WTC11 (cell line): ENCODE results near the gene PANX3. TPM values are rescaled to one million over a fixed set of nuclear protein-coding genes. Genes with fewer than 3 reads are reported as not detected.

Experiments used
- ATAC-seq: fragments of 200-7000 bp; cut with Tn5 transposase; 2 replicates; pipeline ENCODE4 v1.10.0; 2021; ENCODE audit warnings: mild to moderate bottlenecking, moderate library complexity
- CTCF ChIA-PET: fragments of 300-600 bp; sonication (Branson Sonifier 250); formaldehyde crosslinking; loops from one replicate; lab custom pipeline; 2021; ENCODE audit warnings: antibody characterized with exemption; lab: Charles Lee
- POLR2A ChIA-PET: fragments of 350-600 bp; sonication (Branson Sonifier 250); formaldehyde crosslinking; loops from one replicate; lab custom pipeline; 2021; ENCODE audit warnings: antibody characterized with exemption; lab: Charles Lee
- DNase-seq: peaks from one replicate; pipeline ENCODE4 v3.0.0; 2021; ENCODE audit warnings: low spot score
- H3K27ac Mint-ChIP-seq: 2 replicates; pipeline ENCODE4 v1.8.0; 2021; ENCODE audit warnings: mixed read lengths
- H3K27me3 Mint-ChIP-seq: 2 replicates; pipeline ENCODE4 v1.8.0; 2021; ENCODE audit warnings: low read depth, mild to moderate bottlenecking, moderate library complexity, mixed read lengths
- H3K36me3 Mint-ChIP-seq: 2 replicates; pipeline ENCODE4 v1.8.0; 2021; ENCODE audit warnings: mixed read lengths
- H3K4me1 Mint-ChIP-seq: 2 replicates; pipeline ENCODE4 v1.8.0; 2022; ENCODE audit warnings: mixed read lengths
- H3K4me3 Mint-ChIP-seq: 2 replicates; pipeline ENCODE4 v1.8.0; 2021; ENCODE audit warnings: mild to moderate bottlenecking, moderate library complexity, mixed read lengths
- H3K9me3 Mint-ChIP-seq: 2 replicates; pipeline ENCODE4 v1.8.0; 2021; ENCODE audit warnings: mixed read lengths
- CBFB ChIP-seq: sonication (generic); formaldehyde crosslinking; IDR thresholded peaks from 2 replicates; pipeline ENCODE4 v1.8.1; 2022; ENCODE audit warnings: mild to moderate bottlenecking, low read depth, missing genetic modification reagents
- ELF4 ChIP-seq: sonication (generic); formaldehyde crosslinking; IDR thresholded peaks from 2 replicates; pipeline ENCODE4 v1.8.1; 2022; ENCODE audit warnings: low read depth, mild to moderate bottlenecking, moderate library complexity, missing genetic modification reagents
- ESRRA ChIP-seq: sonication (generic); formaldehyde crosslinking; IDR thresholded peaks from 2 replicates; pipeline ENCODE4 v1.8.1; 2022; ENCODE audit warnings: mild to moderate bottlenecking, missing genetic modification reagents, borderline replicate concordance
- NFATC4 ChIP-seq: fragments of 250-450 bp; sonication (Bioruptor Pico); IDR thresholded peaks from 2 replicates; pipeline ENCODE4 v1.9.0; 2021; ENCODE audit warnings: mild to moderate bottlenecking
- NR2C2 ChIP-seq: sonication (generic); formaldehyde crosslinking; IDR thresholded peaks from 2 replicates; pipeline ENCODE4 v1.8.0; 2022; ENCODE audit warnings: mild to moderate bottlenecking, missing genetic modification reagents
- OVOL2 ChIP-seq: fragments of 250-450 bp; sonication (Bioruptor Pico); IDR thresholded peaks from 2 replicates; pipeline ENCODE4 v1.9.0; 2021; ENCODE audit warnings: mild to moderate bottlenecking, borderline replicate concordance
- RORB ChIP-seq: fragments of 250-450 bp; sonication (Bioruptor Pico); IDR thresholded peaks from 2 replicates; pipeline ENCODE4 v1.9.0; 2021; ENCODE audit warnings: mild to moderate bottlenecking
- ZNF121 ChIP-seq: sonication (generic); formaldehyde crosslinking; IDR thresholded peaks from 2 replicates; pipeline ENCODE4 v1.8.0; 2023; ENCODE audit warnings: missing genetic modification reagents
- ZNF263 ChIP-seq: sonication (generic); formaldehyde crosslinking; IDR thresholded peaks from 2 replicates; pipeline ENCODE4 v1.8.1; 2022; ENCODE audit warnings: low read depth, mild to moderate bottlenecking, moderate library complexity, missing genetic modification reagents
- ZNF317 ChIP-seq: sonication (generic); formaldehyde crosslinking; IDR thresholded peaks from 2 replicates; pipeline ENCODE4 v1.8.1; 2023; ENCODE audit warnings: low read depth, mild to moderate bottlenecking, moderate library complexity, missing genetic modification reagents, borderline replicate concordance
- total RNA-seq: library from RNA; stranded (reverse); gene quantifications from 3 replicates; pipeline ENCODE4 v1.2.3, GENCODE V29; 2021
- TF ChIP-seq, protein P1 (sequence below): sonication (generic); formaldehyde crosslinking; IDR thresholded peaks from 2 replicates; pipeline ENCODE4 v1.8.1; 2023; ENCODE audit warnings: mild to moderate bottlenecking, missing genetic modification reagents
- TF ChIP-seq, protein P2 (sequence below): sonication (generic); formaldehyde crosslinking; IDR thresholded peaks from 2 replicates; pipeline ENCODE4 v1.8.1; 2022; ENCODE audit warnings: mild to moderate bottlenecking, moderate library complexity, missing genetic modification reagents
- TF ChIP-seq, protein P3 (sequence below): sonication (generic); formaldehyde crosslinking; IDR thresholded peaks from 2 replicates; pipeline ENCODE4 v1.8.0; 2022; ENCODE audit warnings: mild to moderate bottlenecking, missing genetic modification reagents
- TF ChIP-seq, protein P4 (sequence below): sonication (generic); formaldehyde crosslinking; IDR thresholded peaks from 2 replicates; pipeline ENCODE4 v1.8.0; 2022; ENCODE audit warnings: mild to moderate bottlenecking, missing genetic modification reagents
- TF ChIP-seq, protein P5 (sequence below): fragments of 250-450 bp; sonication (Bioruptor Pico); IDR thresholded peaks from 2 replicates; pipeline ENCODE4 v1.9.0; 2021; ENCODE audit warnings: mild to moderate bottlenecking
- TF ChIP-seq, protein P6 (sequence below): sonication (generic); formaldehyde crosslinking; IDR thresholded peaks from 2 replicates; pipeline ENCODE4 v1.8.1; 2023; ENCODE audit warnings: mild to moderate bottlenecking, missing genetic modification reagents, borderline replicate concordance
- TF ChIP-seq, protein P7 (sequence below): sonication (generic); formaldehyde crosslinking; IDR thresholded peaks from 2 replicates; pipeline ENCODE4 v1.8.0; 2023; ENCODE audit warnings: mild to moderate bottlenecking, missing genetic modification reagents
- TF ChIP-seq, protein P8 (sequence below): sonication (generic); formaldehyde crosslinking; IDR thresholded peaks from 2 replicates; pipeline ENCODE4 v1.8.1; 2023; ENCODE audit warnings: mild to moderate bottlenecking, missing genetic modification reagents

PANX3 gene
- total RNA-seq, 1 experiment from 2014 or later, result not detected

DNA sequence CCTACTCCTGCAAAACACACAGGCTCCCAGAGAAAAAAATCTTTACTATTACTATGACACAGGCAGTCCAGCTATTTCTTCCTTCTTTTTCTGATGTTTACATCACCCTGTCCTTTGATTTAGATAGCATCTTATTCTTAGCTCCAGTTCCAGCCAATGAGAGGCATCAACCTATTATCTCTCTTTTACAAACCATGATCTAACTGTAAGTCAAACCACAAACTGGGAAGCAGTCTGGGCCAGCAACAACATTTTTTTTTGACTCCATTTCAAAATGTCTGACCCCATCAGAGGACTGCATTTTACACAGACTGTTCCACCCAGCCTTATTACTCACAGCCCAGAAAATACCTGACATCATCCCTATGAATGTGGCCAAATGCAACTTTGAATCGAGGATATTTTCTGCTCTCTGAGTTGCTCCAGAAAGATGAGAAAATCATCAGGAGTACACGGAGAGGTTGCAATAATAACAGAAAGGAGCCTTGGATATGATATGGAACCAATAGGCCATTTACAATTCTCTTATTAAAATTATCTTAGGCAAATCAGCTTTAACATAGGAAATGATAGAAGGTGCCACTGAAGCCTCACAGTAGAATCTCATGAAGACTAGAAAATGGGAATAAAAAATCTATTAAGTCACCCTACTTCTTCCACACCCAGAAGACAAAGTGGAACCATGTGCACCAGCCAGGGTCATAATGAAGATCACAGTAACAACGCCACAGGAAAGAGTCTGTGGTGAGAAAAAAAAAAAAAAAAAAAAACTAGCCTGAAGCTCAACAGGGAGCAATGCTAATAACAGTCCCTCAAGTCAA is 32.6 kb downstream of the PANX3 start:
- Mint-ChIP-seq H3K9me3 (peaks cover 9% of the 10 kb centered on the region), H3K4me3 (no peak overlapping the region), H3K36me3 (peaks cover 14% of the 10 kb centered on the region; the same call in 1 of the 2 replicates), H3K4me1 (peaks cover 6% of the 10 kb centered on the region), H3K27ac (no peak overlapping the region), H3K27me3 (no peaks in the 10 kb centered on the region; the same call in 1 of the 2 replicates)
- no peak for TF ChIP-seq ESRRA (CRISPR knock-in tag)
- no peak for TF ChIP-seq NR2C2
- no peak for TF ChIP-seq RORB (CRISPR knock-in tag)
- TF ChIP-seq, protein P1, sequence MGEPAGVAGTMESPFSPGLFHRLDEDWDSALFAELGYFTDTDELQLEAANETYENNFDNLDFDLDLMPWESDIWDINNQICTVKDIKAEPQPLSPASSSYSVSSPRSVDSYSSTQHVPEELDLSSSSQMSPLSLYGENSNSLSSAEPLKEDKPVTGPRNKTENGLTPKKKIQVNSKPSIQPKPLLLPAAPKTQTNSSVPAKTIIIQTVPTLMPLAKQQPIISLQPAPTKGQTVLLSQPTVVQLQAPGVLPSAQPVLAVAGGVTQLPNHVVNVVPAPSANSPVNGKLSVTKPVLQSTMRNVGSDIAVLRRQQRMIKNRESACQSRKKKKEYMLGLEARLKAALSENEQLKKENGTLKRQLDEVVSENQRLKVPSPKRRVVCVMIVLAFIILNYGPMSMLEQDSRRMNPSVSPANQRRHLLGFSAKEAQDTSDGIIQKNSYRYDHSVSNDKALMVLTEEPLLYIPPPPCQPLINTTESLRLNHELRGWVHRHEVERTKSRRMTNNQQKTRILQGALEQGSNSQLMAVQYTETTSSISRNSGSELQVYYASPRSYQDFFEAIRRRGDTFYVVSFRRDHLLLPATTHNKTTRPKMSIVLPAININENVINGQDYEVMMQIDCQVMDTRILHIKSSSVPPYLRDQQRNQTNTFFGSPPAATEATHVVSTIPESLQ (CRISPR knock-in tag), result no peak
- TF ChIP-seq, protein P2, sequence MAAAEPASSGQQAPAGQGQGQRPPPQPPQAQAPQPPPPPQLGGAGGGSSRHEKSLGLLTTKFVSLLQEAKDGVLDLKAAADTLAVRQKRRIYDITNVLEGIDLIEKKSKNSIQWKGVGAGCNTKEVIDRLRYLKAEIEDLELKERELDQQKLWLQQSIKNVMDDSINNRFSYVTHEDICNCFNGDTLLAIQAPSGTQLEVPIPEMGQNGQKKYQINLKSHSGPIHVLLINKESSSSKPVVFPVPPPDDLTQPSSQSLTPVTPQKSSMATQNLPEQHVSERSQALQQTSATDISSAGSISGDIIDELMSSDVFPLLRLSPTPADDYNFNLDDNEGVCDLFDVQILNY (CRISPR knock-in tag), result no peak
- TF ChIP-seq, protein P3, sequence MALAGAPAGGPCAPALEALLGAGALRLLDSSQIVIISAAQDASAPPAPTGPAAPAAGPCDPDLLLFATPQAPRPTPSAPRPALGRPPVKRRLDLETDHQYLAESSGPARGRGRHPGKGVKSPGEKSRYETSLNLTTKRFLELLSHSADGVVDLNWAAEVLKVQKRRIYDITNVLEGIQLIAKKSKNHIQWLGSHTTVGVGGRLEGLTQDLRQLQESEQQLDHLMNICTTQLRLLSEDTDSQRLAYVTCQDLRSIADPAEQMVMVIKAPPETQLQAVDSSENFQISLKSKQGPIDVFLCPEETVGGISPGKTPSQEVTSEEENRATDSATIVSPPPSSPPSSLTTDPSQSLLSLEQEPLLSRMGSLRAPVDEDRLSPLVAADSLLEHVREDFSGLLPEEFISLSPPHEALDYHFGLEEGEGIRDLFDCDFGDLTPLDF (CRISPR knock-in tag), result no peak
- TF ChIP-seq CBFB (CRISPR knock-in tag), result no peak
- TF ChIP-seq, protein P4, sequence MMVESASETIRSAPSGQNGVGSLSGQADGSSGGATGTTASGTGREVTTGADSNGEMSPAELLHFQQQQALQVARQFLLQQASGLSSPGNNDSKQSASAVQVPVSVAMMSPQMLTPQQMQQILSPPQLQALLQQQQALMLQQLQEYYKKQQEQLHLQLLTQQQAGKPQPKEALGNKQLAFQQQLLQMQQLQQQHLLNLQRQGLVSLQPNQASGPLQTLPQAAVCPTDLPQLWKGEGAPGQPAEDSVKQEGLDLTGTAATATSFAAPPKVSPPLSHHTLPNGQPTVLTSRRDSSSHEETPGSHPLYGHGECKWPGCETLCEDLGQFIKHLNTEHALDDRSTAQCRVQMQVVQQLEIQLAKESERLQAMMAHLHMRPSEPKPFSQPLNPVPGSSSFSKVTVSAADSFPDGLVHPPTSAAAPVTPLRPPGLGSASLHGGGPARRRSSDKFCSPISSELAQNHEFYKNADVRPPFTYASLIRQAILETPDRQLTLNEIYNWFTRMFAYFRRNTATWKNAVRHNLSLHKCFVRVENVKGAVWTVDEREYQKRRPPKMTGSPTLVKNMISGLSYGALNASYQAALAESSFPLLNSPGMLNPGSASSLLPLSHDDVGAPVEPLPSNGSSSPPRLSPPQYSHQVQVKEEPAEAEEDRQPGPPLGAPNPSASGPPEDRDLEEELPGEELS, result no peak
- no peak for TF ChIP-seq ZNF317
- no peak for TF ChIP-seq ZNF121
- TF ChIP-seq, protein P5, sequence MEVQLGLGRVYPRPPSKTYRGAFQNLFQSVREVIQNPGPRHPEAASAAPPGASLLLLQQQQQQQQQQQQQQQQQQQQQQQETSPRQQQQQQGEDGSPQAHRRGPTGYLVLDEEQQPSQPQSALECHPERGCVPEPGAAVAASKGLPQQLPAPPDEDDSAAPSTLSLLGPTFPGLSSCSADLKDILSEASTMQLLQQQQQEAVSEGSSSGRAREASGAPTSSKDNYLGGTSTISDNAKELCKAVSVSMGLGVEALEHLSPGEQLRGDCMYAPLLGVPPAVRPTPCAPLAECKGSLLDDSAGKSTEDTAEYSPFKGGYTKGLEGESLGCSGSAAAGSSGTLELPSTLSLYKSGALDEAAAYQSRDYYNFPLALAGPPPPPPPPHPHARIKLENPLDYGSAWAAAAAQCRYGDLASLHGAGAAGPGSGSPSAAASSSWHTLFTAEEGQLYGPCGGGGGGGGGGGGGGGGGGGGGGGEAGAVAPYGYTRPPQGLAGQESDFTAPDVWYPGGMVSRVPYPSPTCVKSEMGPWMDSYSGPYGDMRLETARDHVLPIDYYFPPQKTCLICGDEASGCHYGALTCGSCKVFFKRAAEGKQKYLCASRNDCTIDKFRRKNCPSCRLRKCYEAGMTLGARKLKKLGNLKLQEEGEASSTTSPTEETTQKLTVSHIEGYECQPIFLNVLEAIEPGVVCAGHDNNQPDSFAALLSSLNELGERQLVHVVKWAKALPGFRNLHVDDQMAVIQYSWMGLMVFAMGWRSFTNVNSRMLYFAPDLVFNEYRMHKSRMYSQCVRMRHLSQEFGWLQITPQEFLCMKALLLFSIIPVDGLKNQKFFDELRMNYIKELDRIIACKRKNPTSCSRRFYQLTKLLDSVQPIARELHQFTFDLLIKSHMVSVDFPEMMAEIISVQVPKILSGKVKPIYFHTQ (CRISPR knock-in tag), result no peak
- TF ChIP-seq, protein P6, sequence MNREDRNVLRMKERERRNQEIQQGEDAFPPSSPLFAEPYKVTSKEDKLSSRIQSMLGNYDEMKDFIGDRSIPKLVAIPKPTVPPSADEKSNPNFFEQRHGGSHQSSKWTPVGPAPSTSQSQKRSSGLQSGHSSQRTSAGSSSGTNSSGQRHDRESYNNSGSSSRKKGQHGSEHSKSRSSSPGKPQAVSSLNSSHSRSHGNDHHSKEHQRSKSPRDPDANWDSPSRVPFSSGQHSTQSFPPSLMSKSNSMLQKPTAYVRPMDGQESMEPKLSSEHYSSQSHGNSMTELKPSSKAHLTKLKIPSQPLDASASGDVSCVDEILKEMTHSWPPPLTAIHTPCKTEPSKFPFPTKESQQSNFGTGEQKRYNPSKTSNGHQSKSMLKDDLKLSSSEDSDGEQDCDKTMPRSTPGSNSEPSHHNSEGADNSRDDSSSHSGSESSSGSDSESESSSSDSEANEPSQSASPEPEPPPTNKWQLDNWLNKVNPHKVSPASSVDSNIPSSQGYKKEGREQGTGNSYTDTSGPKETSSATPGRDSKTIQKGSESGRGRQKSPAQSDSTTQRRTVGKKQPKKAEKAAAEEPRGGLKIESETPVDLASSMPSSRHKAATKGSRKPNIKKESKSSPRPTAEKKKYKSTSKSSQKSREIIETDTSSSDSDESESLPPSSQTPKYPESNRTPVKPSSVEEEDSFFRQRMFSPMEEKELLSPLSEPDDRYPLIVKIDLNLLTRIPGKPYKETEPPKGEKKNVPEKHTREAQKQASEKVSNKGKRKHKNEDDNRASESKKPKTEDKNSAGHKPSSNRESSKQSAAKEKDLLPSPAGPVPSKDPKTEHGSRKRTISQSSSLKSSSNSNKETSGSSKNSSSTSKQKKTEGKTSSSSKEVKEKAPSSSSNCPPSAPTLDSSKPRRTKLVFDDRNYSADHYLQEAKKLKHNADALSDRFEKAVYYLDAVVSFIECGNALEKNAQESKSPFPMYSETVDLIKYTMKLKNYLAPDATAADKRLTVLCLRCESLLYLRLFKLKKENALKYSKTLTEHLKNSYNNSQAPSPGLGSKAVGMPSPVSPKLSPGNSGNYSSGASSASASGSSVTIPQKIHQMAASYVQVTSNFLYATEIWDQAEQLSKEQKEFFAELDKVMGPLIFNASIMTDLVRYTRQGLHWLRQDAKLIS (CRISPR knock-in tag), result no peak
- no peak for TF ChIP-seq NFATC4 (CRISPR knock-in tag)
- TF ChIP-seq, protein P7, sequence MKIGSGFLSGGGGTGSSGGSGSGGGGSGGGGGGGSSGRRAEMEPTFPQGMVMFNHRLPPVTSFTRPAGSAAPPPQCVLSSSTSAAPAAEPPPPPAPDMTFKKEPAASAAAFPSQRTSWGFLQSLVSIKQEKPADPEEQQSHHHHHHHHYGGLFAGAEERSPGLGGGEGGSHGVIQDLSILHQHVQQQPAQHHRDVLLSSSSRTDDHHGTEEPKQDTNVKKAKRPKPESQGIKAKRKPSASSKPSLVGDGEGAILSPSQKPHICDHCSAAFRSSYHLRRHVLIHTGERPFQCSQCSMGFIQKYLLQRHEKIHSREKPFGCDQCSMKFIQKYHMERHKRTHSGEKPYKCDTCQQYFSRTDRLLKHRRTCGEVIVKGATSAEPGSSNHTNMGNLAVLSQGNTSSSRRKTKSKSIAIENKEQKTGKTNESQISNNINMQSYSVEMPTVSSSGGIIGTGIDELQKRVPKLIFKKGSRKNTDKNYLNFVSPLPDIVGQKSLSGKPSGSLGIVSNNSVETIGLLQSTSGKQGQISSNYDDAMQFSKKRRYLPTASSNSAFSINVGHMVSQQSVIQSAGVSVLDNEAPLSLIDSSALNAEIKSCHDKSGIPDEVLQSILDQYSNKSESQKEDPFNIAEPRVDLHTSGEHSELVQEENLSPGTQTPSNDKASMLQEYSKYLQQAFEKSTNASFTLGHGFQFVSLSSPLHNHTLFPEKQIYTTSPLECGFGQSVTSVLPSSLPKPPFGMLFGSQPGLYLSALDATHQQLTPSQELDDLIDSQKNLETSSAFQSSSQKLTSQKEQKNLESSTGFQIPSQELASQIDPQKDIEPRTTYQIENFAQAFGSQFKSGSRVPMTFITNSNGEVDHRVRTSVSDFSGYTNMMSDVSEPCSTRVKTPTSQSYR (CRISPR knock-in tag), result no peak
- no peak for TF ChIP-seq OVOL2 (CRISPR knock-in tag)
- no peak for TF ChIP-seq ELF4 (CRISPR knock-in tag)
- TF ChIP-seq ZNF263 (CRISPR knock-in tag), result no peak
- TF ChIP-seq, protein P8, sequence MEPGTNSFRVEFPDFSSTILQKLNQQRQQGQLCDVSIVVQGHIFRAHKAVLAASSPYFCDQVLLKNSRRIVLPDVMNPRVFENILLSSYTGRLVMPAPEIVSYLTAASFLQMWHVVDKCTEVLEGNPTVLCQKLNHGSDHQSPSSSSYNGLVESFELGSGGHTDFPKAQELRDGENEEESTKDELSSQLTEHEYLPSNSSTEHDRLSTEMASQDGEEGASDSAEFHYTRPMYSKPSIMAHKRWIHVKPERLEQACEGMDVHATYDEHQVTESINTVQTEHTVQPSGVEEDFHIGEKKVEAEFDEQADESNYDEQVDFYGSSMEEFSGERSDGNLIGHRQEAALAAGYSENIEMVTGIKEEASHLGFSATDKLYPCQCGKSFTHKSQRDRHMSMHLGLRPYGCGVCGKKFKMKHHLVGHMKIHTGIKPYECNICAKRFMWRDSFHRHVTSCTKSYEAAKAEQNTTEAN (CRISPR knock-in tag), result no peak
- ChIA-PET CTCF (interaction anchor here (0.6 to 2.0 kb wide), 19 partner anchors 11 to 799 kb away, joined by 3 to 9 read pairs (median 4); partner anchors contain the start of genes NRGN, SIAE, SPA17 and TBRG1), POLR2A (no interaction called here)
- DNase-seq (no peak), ATAC-seq (no peak)
